Measurements from ENCODE around the gene RPLP2. TPM values are rescaled to one million over a fixed set of nuclear protein-coding genes. Genes with fewer than 3 reads are reported as not detected.
A peak's percentile ranks its signal among the peaks of the same experiment; 100 is the strongest.

Gene RPLP2
- total RNA-seq, 5 donors from 2014 or later (not counting 1 experiment from before 2014, with no cell fraction given) = 4,736 to 5,826 (median 5,260) TPM

DNA sequence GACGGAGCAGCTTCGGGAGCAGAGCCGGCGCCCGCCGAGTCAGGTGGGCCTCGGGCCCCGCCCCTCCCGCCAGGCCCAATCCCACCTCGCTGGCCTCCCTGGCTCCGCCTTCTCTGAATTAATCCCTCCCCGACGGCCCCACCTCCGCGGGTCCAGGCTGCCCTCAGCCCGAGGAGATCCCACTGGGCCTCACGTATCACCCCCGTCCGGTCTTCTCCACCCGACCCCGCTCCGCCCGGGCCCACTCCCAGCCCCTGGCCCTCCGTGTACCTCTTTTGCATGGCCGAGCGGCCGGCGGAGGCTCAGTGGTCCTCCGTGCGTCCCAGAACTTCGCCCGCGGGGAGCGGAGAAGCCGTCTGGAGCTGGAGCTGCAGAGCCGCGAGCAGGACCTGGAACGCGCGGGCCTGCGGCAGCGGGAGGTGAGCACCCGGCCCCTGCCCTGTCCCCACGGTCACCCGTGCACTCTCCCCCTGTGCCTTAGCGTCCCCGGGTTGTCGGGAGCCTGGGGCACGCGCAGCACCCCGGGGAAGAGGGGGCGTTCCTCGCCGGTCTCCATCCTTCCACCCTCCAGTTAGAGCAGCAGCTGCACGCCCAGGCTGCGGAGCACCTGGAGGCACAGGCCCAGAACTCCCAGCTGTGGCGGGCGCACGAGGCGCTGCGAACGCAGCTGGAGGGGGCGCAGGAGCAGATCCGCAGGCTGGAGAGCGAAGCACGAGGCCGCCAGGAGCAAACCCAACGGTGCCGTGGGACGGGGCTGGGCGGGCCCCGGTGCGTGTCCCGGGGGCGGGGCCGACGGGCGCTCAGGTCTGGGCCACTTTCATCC is 20.7 kb downstream of the RPLP2 start:
- WGBS (ENCODE audit: insufficient coverage) = 2% methylated on average over 70 of the region's 78 CpGs
- POLR2A ChIA-PET = interaction anchor here in 1 of 2 donors (0.5 kb wide), 1 partner anchor 144 kb away, joined by 4 read pairs; no protein-coding TSS in a partner anchor
- Histone ChIP-seq H3K36me3 (ENCODE audit: control insufficient read depth in 2 of 2, extremely low read depth in 1 of 2, insufficient read depth in 1 of 2, low read length in 1 of 2) (no peaks in the 10 kb centered on the region), H3K27ac (ENCODE audit: low read length) (no peak overlapping the region), H3K9me3 (no peaks in the 10 kb centered on the region), H3K4me1 (ENCODE audit: control insufficient read depth in 1 of 2, extremely low read depth in 1 of 2, insufficient read depth in 2 of 2, low read length in 2 of 2) (peaks cover 22 to 88% of the 10 kb centered on the region in 2 experiments), H3K27me3 (replicated peaks in 1 of 2; ENCODE audit: control insufficient read depth in 2 of 2, extremely low read depth in 1 of 2, insufficient read depth in 2 of 2, low read length in 1 of 2) (peaks cover 0 to 84% of the 10 kb centered on the region in 2 experiments), H3K4me3 (ENCODE audit: control insufficient read depth in 1 of 2, extremely low read depth in 1 of 2, low read length in 1 of 2) (peak overlapping the region; percentile 31 to 63)
- Mint-ChIP-seq H3K4me3 (peak overlapping the region; percentile 37 to 78 (median 44)), H3K4me1 (peaks cover 23 to 51% (median 35%) of the 10 kb centered on the region in 3 donors), H3K9me3 (no peaks in the 10 kb centered on the region), H3K27me3 (peaks cover 9 to 37% of the 10 kb centered on the region in 2 donors), H3K27ac (no peak overlapping the region), H3K36me3 (no peaks in the 10 kb centered on the region)
- CTCF ChIA-PET = no interaction called here
- DNase-seq = peak in 24 of 35 experiments; percentile 23 to 72 (median 45)
- ATAC-seq (replicated peaks in 1 of 4) = peak; percentile 48 to 52 (median 49)

- Histone ChIP-seq H3K27ac (ENCODE audit: low read length) (no peak overlapping the region), H3K4me1 (ENCODE audit: control insufficient read depth in 1 of 2, extremely low read depth in 1 of 2, insufficient read depth in 2 of 2, low read length in 2 of 2) (peaks cover 22 to 84% of the 10 kb centered on the region in 2 experiments), H3K4me3 (ENCODE audit: control insufficient read depth in 1 of 2, extremely low read depth in 1 of 2, low read length in 1 of 2) (peak overlapping the region in 1 of 2 donors; percentile 51), H3K9me3 (no peaks in the 10 kb centered on the region), H3K27me3 (replicated peaks in 1 of 2; ENCODE audit: control insufficient read depth in 2 of 2, extremely low read depth in 1 of 2, insufficient read depth in 2 of 2, low read length in 1 of 2) (peaks cover 0 to 76% of the 10 kb centered on the region in 2 experiments), H3K36me3 (ENCODE audit: control insufficient read depth in 2 of 2, extremely low read depth in 1 of 2, insufficient read depth in 1 of 2, low read length in 1 of 2) (no peaks in the 10 kb centered on the region)
- Mint-ChIP-seq H3K36me3 (no peaks in the 10 kb centered on the region), H3K9me3 (no peaks in the 10 kb centered on the region), H3K4me1 (peaks cover 23 to 50% (median 34%) of the 10 kb centered on the region in 3 donors), H3K27me3 (peaks cover 9 to 37% of the 10 kb centered on the region in 2 donors), H3K4me3 (peak overlapping the region; percentile 25 to 78 (median 55)), H3K27ac (peak overlapping the region in 1 of 2 donors; percentile 31)
- no peak for ATAC-seq (replicated peaks in 1 of 4)
- 70% methylated on average over 31 of the region's 31 CpGs for WGBS (ENCODE audit: insufficient coverage)
- DNase-seq = no peak
- ChIA-PET CTCF (no interaction called here), POLR2A (interaction anchor here in 1 of 2 donors (0.5 kb wide), 1 partner anchor 143 kb away, joined by 4 read pairs; no protein-coding TSS in a partner anchor)
Observed at GRCh38 chr11:831118-831864, 21.5 kb downstream of the RPLP2 start.

DNA sequence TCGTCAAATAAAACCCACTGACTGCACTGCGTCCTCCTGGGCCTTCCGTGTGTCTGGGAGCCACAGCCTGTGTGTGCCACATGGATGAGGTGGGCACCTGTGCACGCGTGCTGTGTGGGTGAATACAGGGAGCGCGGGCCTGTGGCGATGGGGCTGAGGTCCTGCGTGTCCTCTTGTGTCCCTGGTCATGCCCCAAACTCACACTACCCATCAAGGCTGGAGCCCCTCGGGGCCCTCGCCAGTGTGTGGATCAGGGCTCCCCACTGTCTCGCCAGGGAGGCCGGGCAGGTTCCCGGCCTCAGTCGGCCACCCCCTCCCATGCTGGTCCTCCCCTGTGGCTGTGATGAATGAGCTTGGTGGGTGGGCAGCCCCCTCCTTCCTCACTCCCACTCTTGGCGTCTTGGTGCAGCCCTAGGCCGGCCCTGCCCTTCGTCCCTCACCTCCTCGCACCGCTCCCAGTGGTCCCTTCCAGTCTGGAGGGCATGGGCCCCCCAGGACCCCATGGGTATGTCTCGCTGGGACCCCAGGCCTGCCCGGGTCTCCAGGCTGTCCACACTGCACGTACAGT is 22.3 kb downstream of the RPLP2 start:
- Histone ChIP-seq H3K4me3 (ENCODE audit: control insufficient read depth in 1 of 2, extremely low read depth in 1 of 2, low read length in 1 of 2) (peak overlapping the region; percentile 18 to 47), H3K4me1 (ENCODE audit: control insufficient read depth in 1 of 2, extremely low read depth in 1 of 2, insufficient read depth in 2 of 2, low read length in 2 of 2) (peaks cover 20 to 77% of the 10 kb centered on the region in 2 experiments), H3K9me3 (no peaks in the 10 kb centered on the region), H3K27ac (ENCODE audit: low read length) (no peak overlapping the region), H3K36me3 (ENCODE audit: control insufficient read depth in 2 of 2, extremely low read depth in 1 of 2, insufficient read depth in 1 of 2, low read length in 1 of 2) (no peaks in the 10 kb centered on the region), H3K27me3 (replicated peaks in 1 of 2; ENCODE audit: control insufficient read depth in 2 of 2, extremely low read depth in 1 of 2, insufficient read depth in 2 of 2, low read length in 1 of 2) (peaks cover 0 to 70% of the 10 kb centered on the region in 2 experiments)
- ATAC-seq (replicated peaks in 1 of 4) (no peak), DNase-seq (no peak)
- 93% methylated on average over 3 of the region's 23 CpGs for WGBS (ENCODE audit: insufficient coverage)
- H3K36me3 Mint-ChIP-seq = no peaks in the 10 kb centered on the region
- peak overlapping the region; percentile 25 to 78 (median 55) for H3K4me3 Mint-ChIP-seq
- H3K27me3 Mint-ChIP-seq = peaks cover 9 to 34% of the 10 kb centered on the region in 2 donors
- no peaks in the 10 kb centered on the region for H3K9me3 Mint-ChIP-seq
- H3K4me1 Mint-ChIP-seq = peaks cover 23 to 46% (median 30%) of the 10 kb centered on the region in 3 donors
- ChIA-PET POLR2A (no interaction called here), CTCF (no interaction called here)
- H3K27ac Mint-ChIP-seq = no peak overlapping the region

DNA sequence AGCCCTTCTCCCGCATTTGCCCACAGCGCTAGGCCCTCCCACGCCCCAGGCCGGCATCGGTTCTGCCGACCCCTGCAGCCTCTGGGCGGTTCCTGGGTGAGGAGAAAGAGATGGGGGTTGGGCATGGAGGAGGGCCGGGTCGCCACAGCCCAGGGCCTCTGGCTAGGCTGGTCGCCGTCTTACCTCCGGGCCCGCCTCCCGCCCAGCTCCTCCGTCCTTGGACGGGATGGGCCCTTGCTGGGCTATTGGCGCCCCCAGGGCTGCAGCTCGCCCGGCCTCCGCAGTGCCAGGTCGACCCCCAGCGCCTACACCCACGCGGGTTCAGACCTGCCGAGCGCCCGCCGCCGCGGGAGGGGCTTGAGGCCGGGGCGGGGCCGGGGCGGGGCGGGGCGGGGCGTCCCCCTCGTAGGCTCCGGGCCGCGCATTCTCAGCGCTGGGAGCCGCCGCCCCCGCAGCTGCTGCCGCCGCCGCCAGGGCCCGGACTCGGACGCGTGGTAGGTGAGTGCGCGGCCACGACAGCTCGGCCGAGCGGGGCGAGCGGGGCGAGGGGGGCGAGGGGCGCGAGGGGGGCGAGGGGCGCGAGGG is 22.9 kb downstream of the RPLP2 start, which contains the start of gene CD151:
Gene CD151 (plus strand): TSS at position 424 of the 585 bp plus-strand sequence. CDS start 3,118 bp downstream, outside the sequence.
- Histone ChIP-seq H3K27ac (ENCODE audit: low read length) (no peak within 1 kb of the TSS), H3K4me1 (ENCODE audit: control insufficient read depth in 1 of 2, extremely low read depth in 1 of 2, insufficient read depth in 2 of 2, low read length in 2 of 2) (peaks cover 18 to 77% of the 10 kb centered on the region in 2 experiments), H3K9me3 (no peaks in the 10 kb centered on the region), H3K27me3 (replicated peaks in 1 of 2; ENCODE audit: control insufficient read depth in 2 of 2, extremely low read depth in 1 of 2, insufficient read depth in 2 of 2, low read length in 1 of 2) (peaks cover 0 to 65% of the 10 kb centered on the region in 2 experiments), H3K36me3 (ENCODE audit: control insufficient read depth in 2 of 2, extremely low read depth in 1 of 2, insufficient read depth in 1 of 2, low read length in 1 of 2) (no peaks in the 10 kb centered on the region), H3K4me3 (ENCODE audit: control insufficient read depth in 1 of 2, extremely low read depth in 1 of 2, low read length in 1 of 2) (peak within 1 kb of the TSS; percentile 34 to 47)
- Mint-ChIP-seq H3K4me1 (peaks cover 21 to 45% (median 28%) of the 10 kb centered on the region in 3 donors), H3K27ac (no peak within 1 kb of the TSS), H3K9me3 (no peaks in the 10 kb centered on the region), H3K27me3 (peaks cover 7 to 32% of the 10 kb centered on the region in 2 donors), H3K36me3 (no peaks in the 10 kb centered on the region), H3K4me3 (peak within 1 kb of the TSS; percentile 53 to 78 (median 71))
- CTCF ChIA-PET = no interaction called here
- ATAC-seq (replicated peaks in 1 of 4) (peak; percentile 68 to 72 (median 68)), DNase-seq (peak in 7 of 35 experiments; percentile 37 to 78 (median 38))
- POLR2A ChIA-PET = no interaction called here
- 3% methylated on average over 55 of the region's 67 CpGs for WGBS (ENCODE audit: insufficient coverage)

DNA sequence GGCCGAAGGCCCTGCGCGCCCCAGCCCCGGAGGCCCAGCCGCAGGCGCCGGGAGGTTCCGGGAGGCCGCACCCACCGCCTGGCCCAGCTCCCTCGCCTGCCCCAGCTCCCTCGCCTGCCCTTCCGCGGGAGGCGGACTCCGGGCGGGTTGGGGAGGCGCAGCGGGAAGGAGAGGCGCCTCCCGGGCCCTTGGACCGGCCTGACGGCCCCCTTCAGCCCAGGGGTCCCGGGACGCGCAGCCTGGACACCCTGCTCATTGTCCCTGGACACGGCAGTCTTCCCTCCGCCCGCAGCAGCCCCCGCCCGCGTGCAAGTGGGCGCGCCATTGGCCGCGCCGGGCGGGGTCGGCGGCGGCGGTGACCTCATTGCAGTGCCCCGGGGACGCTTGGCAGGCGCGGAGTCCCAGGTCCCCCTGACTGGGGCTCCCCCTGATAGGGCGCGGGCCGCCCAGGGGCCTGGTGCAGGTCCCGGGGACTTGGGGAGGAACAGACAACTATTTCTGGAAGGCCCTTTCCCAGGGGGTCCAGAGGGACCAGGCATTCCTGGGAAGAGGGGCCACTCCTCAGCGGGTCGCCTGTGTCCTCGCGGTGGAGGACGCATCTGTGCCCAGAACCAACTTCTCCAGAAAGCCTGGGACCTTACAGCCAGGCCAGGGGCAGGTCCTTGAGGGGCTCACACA is 23.5 kb downstream of the RPLP2 start:
- Histone ChIP-seq H3K36me3 (ENCODE audit: control insufficient read depth in 2 of 2, extremely low read depth in 1 of 2, insufficient read depth in 1 of 2, low read length in 1 of 2) (peaks cover 0 to 4% of the 10 kb centered on the region in 2 donors), H3K4me3 (ENCODE audit: control insufficient read depth in 1 of 2, extremely low read depth in 1 of 2, low read length in 1 of 2) (peak overlapping the region; percentile 34 to 39), H3K27ac (ENCODE audit: low read length) (no peak overlapping the region), H3K9me3 (no peaks in the 10 kb centered on the region), H3K4me1 (ENCODE audit: control insufficient read depth in 1 of 2, extremely low read depth in 1 of 2, insufficient read depth in 2 of 2, low read length in 2 of 2) (peaks cover 18 to 76% of the 10 kb centered on the region in 2 experiments), H3K27me3 (replicated peaks in 1 of 2; ENCODE audit: control insufficient read depth in 2 of 2, extremely low read depth in 1 of 2, insufficient read depth in 2 of 2, low read length in 1 of 2) (peaks cover 0 to 58% of the 10 kb centered on the region in 2 experiments)
- peak in 4 of 35 experiments; percentile 27 to 54 (median 34) for DNase-seq
- peaks cover 15 to 39% (median 22%) of the 10 kb centered on the region in 3 donors for H3K4me1 Mint-ChIP-seq
- no peaks in the 10 kb centered on the region for H3K9me3 Mint-ChIP-seq
- WGBS (ENCODE audit: insufficient coverage) = 3% methylated on average over 50 of the region's 55 CpGs
- CTCF ChIA-PET = no interaction called here
- peak overlapping the region; percentile 53 to 71 (median 63) for H3K4me3 Mint-ChIP-seq
- POLR2A ChIA-PET = no interaction called here
- ATAC-seq (replicated peaks in 1 of 4) = peak; percentile 24 to 44 (median 31)
- H3K27ac Mint-ChIP-seq = no peak overlapping the region
- H3K36me3 Mint-ChIP-seq = no peaks in the 10 kb centered on the region
- H3K27me3 Mint-ChIP-seq = peaks cover 4 to 25% of the 10 kb centered on the region in 2 donors

Data from T-cell (primary cell).